GM21526 (cell line): Measurements from ENCODE around the gene ARFGEF2.
"Not testable (repeated sequence)": the region's sequence is repeated elsewhere in the genome, so short reads cannot be mapped to it uniquely, and the experiment has no call there.

ENCODE experiments used
- ATAC-seq: cut with Tn5 transposase; IDR thresholded peaks from one replicate; pipeline ENCODE4 v1.9.1; 2021; ENCODE audit warnings: moderate library complexity; ENCODE audit not compliant: unreplicated experiment, low FRiP score

The ARFGEF2 gene

DNA sequence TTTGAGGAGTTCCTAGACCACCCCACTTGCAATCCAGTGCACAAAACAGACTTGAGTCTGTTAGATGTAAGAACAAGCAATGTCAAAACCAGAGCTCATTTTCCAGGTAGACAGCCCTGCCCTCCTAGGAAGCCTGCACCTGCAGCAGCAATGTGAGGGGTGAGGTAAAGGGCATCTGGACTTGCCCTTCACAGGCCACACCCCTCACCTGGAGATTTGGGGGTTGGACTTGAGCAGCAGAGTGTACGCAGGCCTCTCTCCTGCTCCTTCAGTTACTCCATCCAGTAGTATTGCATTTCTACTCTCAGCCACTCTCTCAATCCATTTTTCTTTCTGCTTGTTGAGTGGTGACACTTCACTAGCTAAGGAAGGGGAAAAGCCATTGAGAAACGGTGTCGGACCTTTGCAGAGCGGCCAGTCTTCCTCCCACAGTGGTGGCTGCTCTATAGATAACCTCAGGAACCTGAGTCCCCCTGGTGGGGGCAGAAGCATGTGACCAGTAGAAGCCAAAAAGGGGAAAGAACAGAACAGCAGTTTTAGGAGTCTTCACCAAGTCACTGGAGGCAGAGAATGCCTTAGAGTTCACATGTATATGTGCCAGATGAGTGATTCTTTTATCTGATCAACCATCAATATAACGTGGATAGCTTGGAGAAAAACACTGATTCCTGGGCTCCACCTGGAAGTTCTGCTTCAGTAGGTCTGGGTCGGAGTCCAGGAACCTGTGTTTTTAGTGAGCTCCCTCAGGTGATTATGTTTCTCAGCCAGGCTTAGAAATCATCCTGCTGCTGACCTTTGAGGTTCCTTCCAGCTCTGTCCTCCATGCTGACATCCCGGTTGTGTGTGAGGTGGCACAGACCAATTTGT lies 28.0 kb downstream of the ARFGEF2 start:
- ATAC-seq = no peak

DNA sequence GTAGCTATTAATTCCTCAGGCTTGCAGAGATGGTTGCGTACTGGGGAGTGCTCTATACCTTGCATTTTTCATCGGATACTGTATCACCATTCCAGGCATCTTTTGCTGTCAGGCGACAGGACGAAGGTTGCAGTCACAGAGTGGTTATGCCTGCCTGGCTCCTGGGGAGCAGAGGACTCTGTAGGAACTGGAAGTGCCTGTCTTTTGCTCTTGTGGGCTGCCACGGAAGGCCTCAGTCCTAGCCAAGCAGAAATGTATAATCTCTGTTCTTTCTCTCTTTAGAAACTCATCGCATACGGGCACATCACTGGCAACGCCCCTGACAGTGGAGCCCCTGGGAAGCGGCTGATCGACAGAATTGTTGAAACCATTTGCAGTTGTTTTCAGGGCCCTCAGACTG lies 29.5 kb downstream of the ARFGEF2 start:
- ATAC-seq = no peak

DNA sequence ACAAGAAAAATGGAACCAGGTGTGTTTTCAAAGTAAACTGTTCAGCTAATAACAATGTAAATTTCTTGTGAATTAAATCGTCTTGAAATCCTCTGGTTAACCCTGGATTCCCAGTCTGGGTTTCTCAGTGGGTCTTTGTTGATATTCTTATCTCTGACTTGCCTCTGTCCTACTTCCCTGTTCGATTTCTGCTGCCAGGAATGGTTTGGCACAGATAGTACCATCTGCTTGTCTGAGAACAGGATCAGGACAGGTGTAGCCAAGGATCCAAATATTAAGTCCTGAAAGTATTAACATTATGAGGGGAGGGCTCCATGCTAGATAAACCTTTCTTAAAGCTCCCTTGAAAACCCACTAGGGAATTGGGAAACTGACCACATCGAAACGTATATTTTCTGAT lies 30.1 kb downstream of the ARFGEF2 start:
- ATAC-seq = no peak

DNA sequence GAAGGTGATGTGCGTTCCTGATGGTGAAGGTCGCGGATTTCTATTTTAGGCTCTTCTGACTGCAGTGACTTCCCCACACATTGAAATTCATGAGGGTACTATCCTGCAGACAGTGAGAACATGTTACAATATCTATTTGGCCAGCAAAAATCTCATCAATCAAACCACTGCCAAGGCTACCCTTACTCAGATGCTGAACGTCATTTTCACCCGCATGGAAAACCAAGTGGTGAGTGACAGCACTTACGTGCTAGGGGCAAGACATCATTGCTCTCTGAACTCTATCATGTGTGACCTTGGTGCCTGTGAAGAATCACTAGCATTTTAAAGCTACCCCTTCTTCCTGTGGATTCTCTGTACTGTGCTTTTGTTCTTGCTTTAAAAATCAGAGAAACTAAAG lies 31.1 kb downstream of the ARFGEF2 start:
- no peak for ATAC-seq

DNA sequence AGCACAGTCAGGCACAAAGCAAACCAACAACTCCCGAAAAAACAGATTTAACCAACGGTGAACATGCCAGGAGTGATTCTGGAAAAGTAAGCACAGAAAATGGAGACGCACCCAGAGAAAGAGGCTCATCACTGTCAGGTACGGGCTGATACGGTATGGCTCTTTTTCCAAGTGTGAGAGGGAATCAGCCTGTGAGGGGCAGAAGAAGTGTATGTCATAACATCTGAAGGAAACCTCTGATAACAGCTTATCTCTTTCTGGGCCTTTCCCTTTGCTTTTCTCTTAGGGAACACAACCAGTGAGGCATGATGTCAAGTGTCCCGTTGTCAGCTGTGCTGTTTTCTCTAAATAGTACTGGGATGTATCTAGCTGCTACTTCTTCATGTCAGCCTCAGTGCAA lies 32.1 kb downstream of the ARFGEF2 start:
- no peak for ATAC-seq

DNA sequence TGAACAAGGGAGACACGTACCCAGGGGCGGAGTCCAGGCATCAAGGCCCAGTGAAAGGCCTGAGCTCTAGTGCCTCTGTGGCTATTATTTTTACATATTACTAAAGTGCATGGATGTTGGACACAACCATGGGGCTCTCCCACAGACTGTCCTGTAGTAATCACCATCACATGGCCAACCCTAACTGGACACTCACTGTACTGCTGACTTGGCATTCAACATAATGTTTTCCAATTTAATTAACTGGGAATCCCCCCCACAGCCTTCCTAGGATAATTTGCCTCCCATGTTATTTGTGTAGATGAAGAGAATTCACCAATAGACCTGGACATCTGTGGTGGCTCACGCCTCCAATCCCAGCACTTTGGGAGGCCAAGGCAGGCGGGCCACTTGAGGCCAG lies 34.5 kb downstream of the ARFGEF2 start:
- no peak for ATAC-seq

DNA sequence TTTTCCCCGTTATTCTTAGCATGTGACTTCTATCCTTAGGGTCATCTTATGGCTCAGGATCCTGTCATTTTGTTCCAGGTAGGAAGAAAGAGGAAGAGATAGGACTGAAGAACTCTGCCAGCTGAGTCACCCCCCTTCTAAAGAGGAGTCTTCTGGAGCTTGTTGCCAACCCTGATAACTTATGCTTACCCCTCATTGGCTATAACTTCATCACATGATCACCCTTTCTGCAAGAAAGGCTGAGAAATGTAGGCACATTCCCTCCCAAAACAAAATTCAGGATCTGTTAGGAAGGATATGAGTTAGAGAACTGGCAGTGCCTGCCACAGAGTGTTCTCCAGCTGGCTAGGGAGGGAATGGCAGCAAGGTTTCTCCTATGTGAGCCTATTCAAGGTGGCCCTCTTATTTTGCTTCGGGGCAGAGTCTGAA lies 35.6 kb downstream of the ARFGEF2 start:
- ATAC-seq = no peak

DNA sequence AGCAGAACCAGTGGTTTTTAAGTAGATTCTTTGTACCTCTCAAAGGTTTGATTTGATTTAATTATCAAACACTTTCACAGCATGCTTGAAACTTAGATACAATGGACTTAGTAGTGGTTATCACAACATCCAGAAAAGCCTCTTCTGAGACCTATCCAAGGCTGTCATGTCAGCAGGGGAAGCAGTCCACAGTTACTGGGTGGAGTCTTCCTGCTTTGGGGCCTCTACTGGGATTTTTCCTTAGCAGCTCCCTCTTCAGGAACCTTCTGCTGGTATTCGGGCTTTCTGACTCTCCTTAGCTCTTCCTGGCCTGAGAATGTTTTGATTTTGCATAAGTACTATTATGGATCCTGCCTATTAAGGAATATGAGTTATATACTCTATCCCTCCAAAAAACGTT lies 36.0 kb downstream of the ARFGEF2 start:
- ATAC-seq = no peak

DNA sequence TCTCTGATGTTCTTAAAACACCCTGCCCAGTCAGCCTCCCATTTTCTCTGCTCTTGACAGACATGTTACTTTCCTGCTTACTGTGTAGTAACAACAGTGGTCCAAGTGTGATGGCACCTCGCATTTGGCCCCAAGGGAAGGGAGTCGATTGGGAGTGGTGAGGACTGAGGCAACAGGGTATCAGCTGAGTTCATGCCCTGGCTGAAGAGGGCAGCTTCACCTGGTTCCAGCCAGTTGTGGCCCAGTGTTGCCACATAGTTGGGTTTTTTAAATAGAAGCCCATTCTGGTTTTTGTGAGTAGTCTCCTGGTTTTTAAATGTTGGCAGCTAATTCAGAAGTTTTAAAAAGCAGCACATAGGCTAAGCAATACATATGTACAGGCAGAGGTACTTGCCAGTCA lies 37.2 kb downstream of the ARFGEF2 start:
- no peak for ATAC-seq

DNA sequence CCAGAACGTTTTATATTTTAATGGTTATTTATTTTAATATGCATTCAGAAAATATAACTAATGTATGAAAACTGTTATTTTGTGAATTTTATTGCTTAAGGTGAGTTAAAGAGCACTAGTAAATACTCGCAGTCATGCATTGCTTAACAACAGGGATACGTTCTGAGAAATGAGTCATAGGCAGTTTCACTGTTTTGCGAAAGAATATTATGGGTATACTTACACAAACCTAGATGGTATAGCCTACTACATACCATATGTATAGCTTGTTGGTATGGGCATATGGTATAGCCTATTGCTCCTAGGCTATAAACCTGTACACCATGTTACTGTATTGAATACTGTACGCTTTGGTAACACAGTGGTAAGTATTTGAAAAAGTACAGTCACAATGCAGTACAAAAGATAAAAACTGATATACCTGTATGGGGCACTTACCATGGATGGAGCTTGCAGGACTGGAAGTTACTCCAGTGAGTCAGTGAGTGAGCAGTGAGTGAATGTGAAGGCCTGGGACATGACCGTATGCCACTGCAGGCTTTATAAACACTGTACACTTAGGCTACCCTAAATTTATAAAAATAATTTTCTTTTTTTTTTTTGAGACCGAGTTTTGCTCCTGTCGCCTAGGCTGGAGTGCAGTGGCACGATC lies 38.5 kb downstream of the ARFGEF2 start:
- no peak for ATAC-seq

DNA sequence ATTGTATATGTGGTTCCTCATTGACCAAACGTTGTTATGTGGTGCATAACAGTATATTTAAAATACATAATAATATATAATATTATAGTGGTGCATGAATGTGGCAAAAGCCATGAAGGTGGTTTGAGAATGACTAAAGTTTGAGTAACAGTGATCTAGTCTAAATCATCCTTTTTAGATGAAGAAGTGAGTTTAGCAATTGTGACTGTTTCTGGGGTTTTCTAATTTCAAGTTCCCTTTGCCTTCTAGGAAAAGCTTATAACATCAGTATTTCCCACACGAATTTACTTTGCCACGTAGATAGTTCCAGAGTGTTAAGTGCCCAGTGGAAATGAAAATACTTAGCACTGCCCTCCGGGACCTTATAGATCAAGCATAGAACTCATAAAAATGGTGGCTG lies 40.9 kb downstream of the ARFGEF2 start:
- no peak for ATAC-seq

DNA sequence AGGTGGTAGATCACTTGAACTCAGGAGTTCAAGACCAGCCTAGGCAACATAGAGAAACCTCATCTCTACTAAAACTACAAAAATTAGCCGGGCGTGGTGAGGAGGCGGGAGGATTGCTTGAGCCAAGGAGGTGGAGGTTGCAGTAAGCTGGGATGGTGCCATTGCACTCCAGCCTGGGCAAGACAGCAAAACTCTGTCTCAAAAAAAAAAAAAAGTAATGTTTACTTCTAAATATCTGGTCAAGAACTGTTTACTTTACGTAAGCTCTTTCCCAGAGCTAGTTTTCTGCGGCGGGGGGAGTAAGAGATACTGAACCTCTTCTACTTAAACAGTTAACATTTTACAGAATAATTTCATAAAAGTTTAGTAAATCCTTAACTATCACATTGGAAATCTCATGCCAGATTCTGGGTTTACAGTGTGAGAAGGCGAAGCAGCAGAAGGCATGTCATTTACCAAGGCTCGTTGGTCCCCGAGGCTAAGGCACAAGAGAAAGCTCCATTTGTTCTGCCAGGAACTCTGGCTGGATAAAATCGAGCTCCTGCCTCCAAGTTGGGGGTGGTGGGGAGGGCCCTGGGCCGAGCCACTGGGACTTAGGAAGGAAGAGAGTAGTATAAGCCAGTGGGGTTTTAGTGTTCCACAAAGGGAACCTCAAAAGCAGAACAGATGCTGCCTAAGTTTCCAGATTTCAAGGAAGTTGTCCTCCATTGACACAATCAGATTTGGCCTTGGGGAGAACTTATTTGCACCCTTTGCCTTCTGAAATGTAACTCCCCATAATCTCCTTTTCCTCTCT lies 41.7 kb downstream of the ARFGEF2 start:
- ATAC-seq = no peak

DNA sequence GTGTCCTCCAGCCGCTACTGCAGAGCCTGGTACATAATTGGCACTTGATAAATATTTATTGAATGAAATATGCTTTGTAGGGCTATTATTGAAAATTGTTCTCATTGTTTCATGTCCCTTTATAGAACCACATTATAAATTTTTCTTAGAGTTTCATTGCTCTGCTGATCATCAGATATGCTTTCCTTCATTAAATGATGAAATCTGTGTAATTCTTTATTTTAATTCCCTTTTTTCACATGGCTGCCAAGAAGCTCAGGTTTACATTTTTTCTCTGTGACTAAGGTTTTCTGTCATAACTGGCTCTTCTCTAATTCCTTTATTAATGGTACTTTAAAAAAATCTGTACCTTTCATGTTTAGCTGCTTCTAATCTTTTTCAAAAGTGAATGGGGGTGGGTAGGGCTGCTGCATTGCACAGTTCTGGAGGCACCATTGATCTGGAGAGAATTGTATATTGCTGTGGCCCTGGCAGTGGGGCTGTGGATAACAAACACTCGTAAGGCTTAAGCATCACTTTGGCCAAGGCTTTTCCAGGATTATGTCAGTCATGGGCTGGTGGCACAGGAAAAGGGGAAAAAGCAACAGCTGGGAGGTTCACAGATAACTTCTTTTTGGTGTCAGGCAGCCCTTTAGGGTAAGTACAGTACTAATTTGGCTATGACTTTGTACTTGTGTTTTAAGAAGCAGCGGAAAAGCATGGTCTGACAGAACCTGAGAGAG lies 43.8 kb downstream of the ARFGEF2 start:
- no peak for ATAC-seq

DNA sequence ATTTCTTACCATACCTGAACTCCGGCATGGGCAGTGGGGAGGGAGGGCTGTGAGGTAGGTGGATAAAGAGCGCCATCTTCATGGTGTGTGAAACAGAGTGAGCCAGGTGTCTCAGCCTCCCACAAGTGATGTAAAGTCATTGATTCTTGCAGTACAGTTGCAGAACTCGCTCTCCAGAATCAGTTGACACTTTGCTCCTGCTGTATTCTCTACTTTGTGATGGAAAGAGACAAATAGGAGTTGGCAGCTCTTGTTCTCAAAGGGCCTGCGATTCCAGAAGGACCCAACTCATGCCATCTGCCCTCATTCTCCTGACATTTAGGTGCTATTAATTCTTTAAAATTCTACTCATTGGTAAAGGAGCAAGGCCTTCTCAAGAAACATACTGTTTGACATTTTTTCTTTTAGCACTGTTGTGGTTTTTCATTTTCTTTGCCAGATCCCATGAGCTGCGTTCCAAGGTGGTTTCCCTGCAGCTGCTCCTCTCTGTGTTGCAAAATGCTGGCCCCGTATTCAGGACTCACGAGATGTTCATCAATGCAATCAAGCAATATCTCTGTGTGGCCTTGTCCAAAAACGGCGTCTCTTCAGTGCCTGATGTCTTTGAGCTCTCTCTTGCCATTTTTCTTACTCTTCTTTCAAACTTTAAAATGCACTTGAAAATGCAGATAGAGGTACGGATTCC lies 49.3 kb downstream of the ARFGEF2 start:
- no peak for ATAC-seq

DNA sequence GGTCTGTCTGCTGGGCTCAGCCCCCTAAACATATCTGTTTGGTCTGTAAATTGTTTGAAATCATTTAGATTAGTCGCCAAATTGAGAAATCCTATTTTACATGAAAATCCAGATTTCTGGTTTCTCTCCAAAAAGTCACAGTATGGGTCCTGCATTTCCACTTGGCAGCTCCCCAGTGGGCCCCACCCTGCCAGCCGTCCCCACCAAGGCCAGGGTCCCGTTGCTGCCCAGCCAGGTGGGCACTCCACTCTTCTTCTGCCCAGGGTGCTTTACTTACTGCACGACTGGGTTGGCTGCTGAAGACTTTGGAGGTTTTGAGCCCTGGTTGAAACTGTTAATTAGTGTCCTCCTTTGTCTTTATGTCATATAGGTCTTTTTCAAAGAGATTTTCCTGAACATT lies 50.4 kb downstream of the ARFGEF2 start:
- no peak for ATAC-seq

DNA sequence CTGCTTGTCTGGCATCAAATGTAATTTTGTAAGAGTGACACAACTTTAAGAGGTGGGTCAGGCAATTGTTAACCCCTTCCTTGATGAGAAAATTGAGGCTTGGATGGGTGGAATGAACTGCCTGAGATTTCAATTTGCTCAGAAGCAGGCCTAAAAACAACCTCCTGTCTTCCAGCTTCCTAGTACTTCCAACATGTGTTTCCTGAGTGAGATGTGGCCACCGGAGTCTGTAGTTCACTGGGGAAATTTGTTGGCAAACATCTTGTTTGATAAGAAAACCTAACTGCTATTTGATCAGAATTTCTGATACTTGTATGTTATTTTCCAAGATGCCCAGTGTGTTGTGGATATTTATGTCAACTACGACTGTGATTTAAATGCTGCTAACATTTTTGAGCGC lies 51.3 kb downstream of the ARFGEF2 start:
- no peak for ATAC-seq

DNA sequence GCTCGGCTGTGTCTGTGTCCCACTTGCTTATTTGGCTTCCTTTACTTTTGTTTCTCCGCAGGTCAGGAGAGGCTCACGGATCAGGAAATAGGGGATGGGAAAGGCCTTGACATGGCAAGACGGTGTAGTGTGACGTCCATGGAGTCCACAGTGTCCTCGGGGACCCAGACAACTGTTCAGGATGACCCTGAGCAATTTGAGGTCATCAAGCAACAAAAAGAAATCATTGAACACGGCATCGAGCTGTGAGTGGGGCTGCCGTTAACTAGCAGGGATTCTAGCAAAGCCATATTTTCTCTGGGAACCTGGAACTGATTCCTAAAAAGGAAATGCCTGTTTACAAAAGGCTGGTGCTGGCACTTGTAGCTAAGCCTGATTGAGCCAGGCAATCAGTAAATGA lies 54.4 kb downstream of the ARFGEF2 start:
- ATAC-seq = no peak

DNA sequence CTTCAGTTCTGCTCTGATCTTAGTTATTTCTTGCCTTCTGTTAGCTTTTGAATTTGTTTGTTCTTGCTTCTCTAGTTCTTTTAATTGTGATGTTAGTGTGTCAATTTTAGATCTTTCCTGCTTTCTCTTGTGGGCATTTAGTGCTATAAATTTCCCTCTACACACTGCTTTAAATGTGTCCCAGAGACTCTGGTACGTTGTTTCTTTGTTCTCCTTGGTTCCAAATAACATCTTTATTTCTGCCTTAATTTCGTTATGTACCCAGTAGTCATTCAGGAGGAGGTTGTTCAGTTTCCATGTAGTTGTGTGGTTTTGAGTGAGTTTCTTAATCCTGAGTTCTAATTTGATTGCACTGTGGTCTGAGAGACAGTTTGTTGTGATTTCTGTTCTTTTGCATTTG lies 58.5 kb downstream of the ARFGEF2 start:
- ATAC-seq = not testable (repeated sequence)

DNA sequence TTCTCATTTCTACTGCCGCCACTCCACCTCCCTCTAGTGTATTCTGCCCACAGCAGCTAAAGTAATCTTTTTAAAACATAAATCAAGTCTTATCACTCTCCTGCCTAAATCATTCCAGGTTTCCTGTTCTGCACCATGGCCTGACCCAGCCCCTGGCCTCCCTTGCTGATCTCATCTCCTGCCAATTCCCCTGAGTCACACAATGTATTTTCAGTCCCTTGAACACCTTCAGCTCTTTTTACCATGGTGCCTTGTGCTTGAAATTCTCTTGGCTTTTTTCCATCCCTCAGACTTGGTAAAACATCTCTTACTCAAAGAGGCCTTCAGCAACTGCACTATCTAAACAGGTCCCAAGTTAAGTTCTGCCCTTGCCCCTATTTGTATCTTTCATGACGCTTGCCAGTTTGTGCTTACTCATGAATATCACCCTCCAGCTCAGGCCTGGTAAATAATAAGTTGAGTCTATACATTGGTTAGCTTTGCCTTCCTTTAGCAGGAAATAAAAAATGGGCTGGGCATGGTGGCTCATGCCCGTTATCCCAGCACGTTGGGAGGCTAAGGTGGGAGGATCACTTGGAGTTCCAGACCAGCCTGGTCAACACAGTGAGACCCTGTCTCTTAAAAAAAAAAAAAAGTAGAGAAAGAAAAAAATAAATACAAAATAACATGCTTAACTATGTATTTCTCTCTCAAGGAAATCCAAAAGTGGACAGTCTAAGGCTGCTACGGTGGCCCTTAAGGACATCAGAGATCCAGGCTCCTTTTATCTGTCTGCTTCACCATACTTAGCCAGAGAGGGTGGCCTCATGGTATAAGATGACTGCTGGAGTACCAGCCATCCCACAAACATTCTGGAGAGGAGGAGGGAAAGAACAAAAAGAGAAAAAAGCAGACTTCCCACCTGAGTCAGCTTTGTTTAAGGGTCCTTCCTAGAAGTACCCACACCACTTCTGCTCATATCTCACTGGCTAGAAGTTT lies 62.2 kb downstream of the ARFGEF2 start:
- no peak for ATAC-seq
